HG03442 (cell line): Measurements from ENCODE around the gene COL25A1.

ENCODE experiments used
- ATAC-seq: cut with Tn5 transposase; IDR thresholded peaks from one replicate; pipeline ENCODE4 v1.9.1; 2021; ENCODE audit warnings: mild to moderate bottlenecking, moderate library complexity; ENCODE audit not compliant: unreplicated experiment

The COL25A1 gene

GRCh38 chr4:108831291-108831690 lies 471.2 kb downstream of the COL25A1 start:
- no peak for ATAC-seq

GRCh38 chr4:108830509-108831244 lies 471.8 kb downstream of the COL25A1 start:
- ATAC-seq: peak; percentile 68

GRCh38 chr4:108829966-108830492 lies 472.4 kb downstream of the COL25A1 start:
- ATAC-seq: no peak

DNA sequence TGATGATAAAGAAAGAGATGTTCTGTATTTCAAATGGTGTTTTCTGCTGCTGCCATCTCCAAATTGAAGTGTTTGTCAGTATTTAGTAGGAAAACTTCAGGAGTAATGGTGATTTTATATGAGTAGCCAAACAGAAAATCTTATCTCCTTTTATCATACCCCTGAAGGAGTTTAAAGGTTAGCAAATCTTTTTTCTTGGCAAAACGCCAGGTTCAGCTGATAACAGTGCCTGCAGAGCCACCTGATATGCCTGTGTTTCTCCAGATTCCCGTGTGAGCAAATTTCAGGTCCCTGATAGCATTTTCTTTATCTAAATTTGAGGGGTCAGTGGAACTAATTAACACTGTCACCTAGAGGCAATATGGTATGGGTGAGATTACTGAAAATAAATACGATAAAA lies 473.8 kb downstream of the COL25A1 start:
- no peak for ATAC-seq

GRCh38 chr4:108825737-108826136 lies 476.7 kb downstream of the COL25A1 start:
- ATAC-seq: no peak

- no peak for ATAC-seq
Observed at GRCh38 chr4:108821351-108821930, 481.0 kb downstream of the COL25A1 start.

- ATAC-seq: no peak
Observed at GRCh38 chr4:108820492-108821350, 481.7 kb downstream of the COL25A1 start.

- ATAC-seq: no peak
Observed at GRCh38 chr4:108814326-108814725, 488.1 kb downstream of the COL25A1 start.

- no peak for ATAC-seq
Observed at GRCh38 chr4:108813261-108813660, 489.2 kb downstream of the COL25A1 start.

GRCh38 chr4:108811486-108811885 lies 491.0 kb downstream of the COL25A1 start:
- ATAC-seq: no peak

DNA sequence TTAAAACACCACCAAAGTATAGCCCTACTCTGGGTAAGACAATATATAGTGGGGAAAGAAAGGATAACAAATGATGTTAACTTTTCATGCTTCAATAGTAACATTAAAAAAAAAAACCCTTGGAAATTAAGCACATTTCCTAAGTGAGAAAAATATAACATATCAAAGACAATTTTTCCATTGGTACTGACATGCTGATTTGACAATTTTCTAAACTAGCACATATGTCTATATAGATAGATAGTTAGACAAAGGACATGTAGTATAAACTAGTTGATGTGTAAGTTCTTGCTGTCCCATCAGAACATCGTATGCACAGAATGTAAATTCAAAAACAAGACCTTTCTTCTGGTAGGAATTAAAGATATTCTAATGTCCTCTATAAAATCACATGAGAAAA lies 492.4 kb downstream of the COL25A1 start:
- ATAC-seq: no peak

DNA sequence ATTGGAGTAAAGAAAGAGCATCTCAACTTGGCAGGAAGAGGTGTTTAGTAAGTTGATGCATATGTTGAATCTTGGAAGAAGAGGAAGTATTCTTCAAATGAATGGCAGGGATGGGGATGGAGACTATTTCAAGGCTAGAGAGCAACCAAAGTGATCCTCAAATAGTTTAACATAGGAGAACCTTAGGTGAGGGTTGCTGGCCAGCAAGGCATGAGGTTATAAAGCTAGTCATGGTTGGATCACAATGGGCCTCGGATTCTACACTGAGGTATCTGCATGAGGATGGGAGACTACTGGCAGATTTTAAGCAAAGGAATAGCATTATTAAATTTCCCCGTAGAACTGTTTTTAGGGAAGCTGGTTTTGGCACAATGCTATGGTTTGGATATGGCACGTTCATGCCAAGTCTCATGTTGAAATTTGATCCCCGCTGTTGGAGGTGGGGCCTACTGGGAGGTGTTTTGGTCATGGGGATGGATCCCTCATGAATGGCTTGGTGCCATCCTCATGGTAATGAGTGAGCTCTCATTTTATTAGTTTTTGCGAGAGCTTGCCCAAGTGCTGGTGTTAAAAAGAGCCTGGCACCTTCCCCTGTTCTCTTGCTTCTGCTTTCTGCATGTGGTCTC lies 497.7 kb downstream of the COL25A1 start:
- ATAC-seq: no peak

- no peak for ATAC-seq
Observed at GRCh38 chr4:108799306-108799705, 503.2 kb downstream of the COL25A1 start.

DNA sequence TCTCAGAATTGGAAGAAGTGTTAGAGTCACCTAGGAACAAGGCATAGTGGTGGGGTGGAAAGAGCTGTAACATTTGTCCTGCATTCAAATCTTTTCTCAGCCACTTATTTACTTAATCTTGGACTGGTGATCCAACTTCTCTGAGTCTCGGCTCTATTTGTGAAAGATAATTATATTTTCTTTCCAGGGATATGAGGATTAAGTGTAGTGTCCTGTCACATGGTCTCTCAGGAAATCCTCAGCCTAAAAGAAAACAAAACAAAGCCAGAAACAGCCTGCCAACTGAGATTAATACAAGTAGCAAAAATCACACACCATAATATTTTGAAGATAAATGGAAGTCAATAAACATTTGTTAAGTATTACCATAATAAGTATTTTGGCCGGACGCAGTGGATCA lies 506.3 kb downstream of the COL25A1 start:
- ATAC-seq: no peak

- no peak for ATAC-seq
Observed at GRCh38 chr4:108795733-108796132, 506.7 kb downstream of the COL25A1 start.

DNA sequence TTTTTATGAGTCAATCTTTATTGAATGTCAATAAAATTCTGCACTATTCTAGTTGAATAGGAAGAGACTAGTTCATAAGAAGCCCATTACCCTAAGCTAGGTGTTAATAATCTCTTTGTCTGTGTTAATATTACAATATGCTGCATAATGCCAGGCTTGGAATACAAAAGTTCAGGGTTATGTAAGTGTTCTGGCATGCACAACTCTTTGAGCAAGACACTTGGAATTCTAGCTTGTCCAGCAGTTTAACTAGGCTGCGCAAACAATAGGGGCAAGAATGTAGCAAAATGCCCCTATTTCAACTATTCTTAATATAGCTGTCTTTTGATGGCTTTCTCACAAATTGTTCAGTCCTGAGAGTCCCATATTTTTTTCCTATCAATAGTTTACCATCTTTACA lies 508.3 kb downstream of the COL25A1 start:
- no peak for ATAC-seq

GRCh38 chr4:108793415-108793814 lies 509.0 kb downstream of the COL25A1 start:
- ATAC-seq: no peak

DNA sequence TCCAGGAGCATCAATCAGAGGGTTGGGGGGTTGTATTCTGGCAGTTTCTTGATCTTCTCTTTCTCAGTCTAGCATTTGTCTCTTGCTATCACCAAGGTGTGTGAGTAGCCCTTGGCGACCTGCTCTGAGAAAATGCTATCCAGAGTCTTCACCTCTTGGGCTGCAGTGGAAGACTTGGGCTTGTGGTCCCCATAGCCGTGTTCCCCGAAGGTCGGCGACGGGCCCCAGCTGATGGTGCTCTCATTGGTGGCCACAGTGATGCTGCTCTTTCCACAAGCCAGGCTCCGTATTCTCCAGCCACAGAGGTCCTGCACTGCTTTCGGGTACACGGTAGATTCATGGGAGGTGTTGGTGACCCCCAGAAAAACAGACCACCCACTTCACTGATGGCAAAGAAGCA lies 513.7 kb downstream of the COL25A1 start:
- ATAC-seq: no peak

DNA sequence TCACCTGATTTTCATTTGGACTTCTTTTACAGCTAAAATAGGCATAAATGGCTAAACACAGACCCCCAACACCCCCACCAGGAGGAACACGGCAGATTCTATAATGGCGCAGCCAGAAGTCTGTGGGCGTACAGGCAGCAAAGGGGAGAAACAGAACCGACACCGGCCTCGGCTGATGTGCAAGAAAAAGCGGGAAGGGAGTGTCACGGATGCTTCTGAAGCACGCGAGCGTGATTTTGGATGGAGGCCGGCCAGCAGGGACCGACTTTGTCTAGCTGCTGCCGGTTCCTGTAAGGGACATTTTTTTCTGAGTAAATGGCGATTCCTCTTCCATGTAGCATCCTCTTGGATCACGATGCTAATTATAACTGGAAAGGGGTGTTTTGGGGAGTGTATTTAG lies 514.7 kb downstream of the COL25A1 start:
- no peak for ATAC-seq

DNA sequence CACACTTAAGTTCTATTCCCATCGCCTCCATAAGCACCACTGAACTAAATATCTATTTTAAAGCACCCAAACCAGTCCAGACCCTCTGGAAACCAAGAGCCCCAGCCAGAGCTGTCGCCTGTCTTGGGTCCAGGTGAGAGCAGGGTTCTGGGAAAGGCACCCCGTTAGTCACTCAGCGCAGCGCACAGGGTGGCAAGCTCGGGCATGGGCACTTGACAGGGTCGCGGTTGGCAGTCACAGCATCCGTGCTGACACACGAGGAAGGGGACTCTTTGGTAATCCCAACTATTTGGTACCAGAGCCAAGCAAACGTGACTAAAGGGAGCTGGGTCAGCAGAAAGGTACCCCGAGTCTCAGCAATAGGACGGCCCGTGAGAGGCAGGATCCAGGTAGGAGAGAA lies 515.4 kb downstream of the COL25A1 start:
- no peak for ATAC-seq

GRCh38 chr4:108786351-108786750 lies 516.1 kb downstream of the COL25A1 start:
- ATAC-seq: no peak
